ENCODE measurements around the gene CRYBG2.
"Not testable (repeated sequence)": the region's sequence is repeated elsewhere in the genome, so short reads cannot be mapped to it uniquely, and the experiment has no call there.

Gene CRYBG2

GRCh38 chr1:26295194-26296138 is 58.5 kb downstream of the CRYBG2 start:
- DNase-seq (ENCODE audit: low read depth in 2 of 2): no peak

GRCh38 chr1:26293911-26294463 is 59.9 kb downstream of the CRYBG2 start:
- DNase-seq (ENCODE audit: low read depth in 2 of 2): no peak

GRCh38 chr1:26292735-26293134 is 61.2 kb downstream of the CRYBG2 start:
- DNase-seq (ENCODE audit: low read depth in 2 of 2): not testable (repeated sequence)

DNA sequence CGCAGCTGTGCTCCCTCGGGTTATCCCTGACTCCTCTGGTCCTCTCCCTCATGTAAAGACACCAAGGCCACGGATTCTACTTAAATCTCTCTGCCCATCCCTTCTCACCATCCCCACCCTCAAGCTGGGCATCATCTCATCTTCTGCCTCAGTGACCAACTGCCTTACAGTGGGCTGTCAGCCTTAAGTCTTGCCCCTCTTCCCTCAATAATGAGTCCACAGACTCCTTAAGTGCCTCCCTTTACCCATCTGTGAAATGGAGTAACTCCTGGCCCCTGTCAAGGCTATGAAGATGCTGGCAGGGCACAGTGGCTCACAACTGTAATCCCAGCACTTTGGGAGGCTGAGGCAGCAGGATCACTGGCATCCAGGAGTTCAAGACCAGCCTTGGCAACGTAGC is 62.0 kb downstream of the CRYBG2 start:
- no peak for DNase-seq (ENCODE audit: low read depth in 2 of 2)

- no peak for DNase-seq (ENCODE audit: low read depth in 2 of 2)
Measured at GRCh38 chr1:26291433-26291832, 62.5 kb downstream of the CRYBG2 start.

DNA sequence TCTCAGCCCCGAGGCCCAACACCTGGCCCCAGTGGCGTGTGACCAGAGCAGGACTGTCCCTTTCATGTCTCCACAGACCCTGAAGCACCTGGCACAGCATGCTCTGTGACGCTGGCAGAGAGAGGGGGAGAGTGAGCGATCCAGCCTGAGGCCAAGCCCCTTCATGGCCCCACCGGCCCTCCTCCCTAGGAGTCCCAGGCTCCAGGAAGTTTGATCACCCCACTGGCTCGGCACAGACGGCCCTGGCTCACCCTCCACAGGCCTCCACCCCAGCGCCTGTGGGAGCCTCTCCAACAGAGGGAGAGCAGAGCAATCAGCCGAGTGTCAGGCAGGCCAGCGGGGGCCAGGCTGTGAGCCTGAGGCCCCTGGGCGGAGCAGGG is 63.1 kb downstream of the CRYBG2 start:
- no peak for DNase-seq (ENCODE audit: low read depth in 2 of 2)

- no peak for DNase-seq (ENCODE audit: low read depth in 2 of 2)
Measured at GRCh38 chr1:26290122-26290881, 63.6 kb downstream of the CRYBG2 start.

DNA sequence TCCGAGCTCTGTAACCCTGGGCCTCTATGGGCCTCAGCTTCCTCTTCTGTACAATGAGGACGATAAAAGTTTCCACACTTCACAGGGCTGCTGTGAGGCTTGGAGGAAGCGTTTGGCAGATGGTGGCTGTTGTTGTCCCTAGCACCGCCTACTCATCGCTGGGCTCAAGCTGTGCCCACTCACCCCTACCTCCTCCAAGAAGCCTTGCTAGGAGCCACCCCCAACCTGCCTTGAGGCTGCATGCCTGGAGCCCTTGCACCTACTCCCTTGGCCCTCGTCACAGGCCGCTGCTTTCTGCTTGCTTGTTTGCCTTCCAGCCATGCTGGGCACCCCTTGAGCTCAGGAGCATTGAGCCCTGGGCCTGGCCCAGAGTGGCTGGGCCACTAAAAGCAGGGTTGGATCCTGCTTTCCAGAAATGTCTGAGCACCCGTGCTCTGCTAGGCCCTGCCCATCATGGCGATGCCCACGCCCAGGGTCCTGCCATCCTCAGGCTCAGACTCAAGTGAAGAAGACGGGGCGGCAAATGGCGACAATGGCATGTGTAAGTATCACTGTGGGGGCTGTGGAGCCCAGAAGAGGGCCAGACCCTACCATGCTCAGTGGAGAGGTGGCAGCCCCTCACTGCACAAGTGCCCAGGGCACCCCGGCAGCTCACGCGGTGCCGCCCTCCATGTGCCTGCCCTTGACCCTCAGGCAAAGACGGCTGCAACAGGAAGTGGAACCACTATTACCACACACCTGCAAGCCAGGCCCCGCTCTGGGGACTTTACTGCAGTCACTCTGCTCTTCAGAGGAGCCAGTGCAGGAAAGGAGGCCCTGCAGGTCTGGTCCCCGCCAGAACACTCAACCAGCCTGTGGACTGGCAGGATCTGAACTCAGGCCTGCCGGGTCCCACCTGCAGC is 64.5 kb downstream of the CRYBG2 start:
- no peak for DNase-seq (ENCODE audit: low read depth in 2 of 2)

GRCh38 chr1:26288311-26288941 is 65.5 kb downstream of the CRYBG2 start:
- DNase-seq (ENCODE audit: low read depth in 2 of 2): peak; percentile 62 to 73

- no peak for DNase-seq (ENCODE audit: low read depth in 2 of 2)
Measured at GRCh38 chr1:26287811-26288210, 66.1 kb downstream of the CRYBG2 start.

DNA sequence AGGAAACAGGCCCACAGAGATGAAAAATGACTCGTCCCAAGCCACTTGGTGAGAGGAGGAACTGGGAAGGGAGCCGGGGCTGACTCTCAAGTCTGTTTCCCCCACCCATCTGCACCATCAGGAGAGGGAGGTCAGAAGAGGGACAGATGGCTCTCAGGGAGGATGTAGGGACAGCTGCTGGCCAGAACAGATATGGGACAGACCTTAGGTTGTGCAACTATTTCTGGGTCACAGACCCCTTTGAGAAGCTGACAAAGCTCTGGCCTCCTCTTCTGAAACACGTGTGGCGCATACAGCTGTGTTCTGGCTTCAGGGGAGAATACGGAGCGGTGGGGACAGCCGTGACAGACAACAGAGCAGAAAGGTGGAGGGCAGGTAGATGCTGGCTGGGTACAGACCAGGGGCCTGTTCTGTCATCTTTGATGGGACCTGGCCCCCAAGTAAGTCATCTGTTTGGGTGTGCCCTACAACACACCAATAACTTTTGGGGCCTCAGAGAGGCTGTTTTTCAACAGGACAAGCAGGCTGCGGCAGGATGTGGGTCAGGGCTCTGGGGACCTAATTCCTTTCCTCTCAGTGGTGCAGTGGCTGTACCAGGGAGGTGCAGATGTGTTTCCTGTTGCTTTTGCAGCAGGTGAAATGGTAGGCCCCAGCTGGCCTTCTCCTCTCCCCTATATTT is 66.8 kb downstream of the CRYBG2 start:
- peak in 1 of 2 donors; percentile 57 for DNase-seq (ENCODE audit: low read depth in 2 of 2)

GRCh38 chr1:26286064-26286416 is 67.9 kb downstream of the CRYBG2 start:
- no peak for DNase-seq (ENCODE audit: low read depth in 2 of 2)

- DNase-seq (ENCODE audit: low read depth in 2 of 2): peak in 1 of 2 donors; percentile 62
Measured at GRCh38 chr1:26285366-26286063, 68.4 kb downstream of the CRYBG2 start.

- peak; percentile 94 to 96 for DNase-seq (ENCODE audit: low read depth in 2 of 2)
Measured at GRCh38 chr1:26284597-26285347, 69.2 kb downstream of the CRYBG2 start.

- DNase-seq (ENCODE audit: low read depth in 2 of 2): no peak
Measured at GRCh38 chr1:26283871-26284596, 69.9 kb downstream of the CRYBG2 start.

GRCh38 chr1:26283279-26283853 is 70.6 kb downstream of the CRYBG2 start:
- DNase-seq (ENCODE audit: low read depth in 2 of 2): no peak

- DNase-seq (ENCODE audit: low read depth in 2 of 2): no peak
Measured at GRCh38 chr1:26282401-26282918, 71.5 kb downstream of the CRYBG2 start.

DNA sequence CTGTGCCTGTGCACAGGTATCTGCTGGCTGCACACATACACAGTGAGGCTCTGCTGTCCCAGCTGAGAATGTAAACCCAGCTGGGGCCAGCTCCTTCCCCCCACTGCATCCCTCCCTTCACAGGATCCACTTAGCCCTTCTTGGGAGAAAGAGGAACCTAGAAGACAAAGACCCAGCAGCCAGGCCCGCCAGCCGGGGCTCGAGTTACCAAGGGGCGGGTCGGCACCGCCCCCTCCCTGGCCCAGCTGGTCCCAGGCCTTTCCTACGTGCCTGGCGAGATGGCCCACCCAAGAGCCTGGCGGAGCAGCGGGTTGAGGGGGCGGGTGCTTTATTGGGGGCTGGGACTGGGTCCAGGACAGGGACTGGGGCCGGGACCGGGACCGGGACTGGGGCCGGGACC is 72.0 kb downstream of the CRYBG2 start:
- no peak for DNase-seq (ENCODE audit: low read depth in 2 of 2)
